GM23338 (cell line): ENCODE measurements around the gene CITED4. TPM values are rescaled to one million over a fixed set of nuclear protein-coding genes. Genes with fewer than 3 reads are reported as not detected.

Experiments
- ATAC-seq: fragments of 200-7000 bp; cut with Tn5 transposase; 3 replicates; pipeline ENCODE4 v1.9.1; 2020
- DNase-seq: peaks from one replicate; pipeline ENCODE4 v3.0.0-alpha.2; 2015; ENCODE audit warnings: low spot score
- H2AFZ ChIP-seq: fragments of 200-600 bp; sonication (generic); 2 replicates; pipeline ENCODE4 v1.8.0; 2016; ENCODE audit warnings: antibody characterized with exemption, mild to moderate bottlenecking, moderate library complexity
- H3F3A ChIP-seq: fragments of 200-600 bp; sonication (generic); replicated peaks from 2 replicates; pipeline ENCODE4 v1.8.0; 2017; ENCODE audit warnings: antibody characterized with exemption, mixed run types, low read depth
- H3K27ac ChIP-seq: fragments of 200-600 bp; sonication (generic); 2 replicates; pipeline ENCODE4 v1.6.1; 2016; ENCODE audit warnings: low read depth
- H3K27me3 ChIP-seq: fragments of 200-600 bp; sonication (generic); 2 replicates; pipeline ENCODE4 v1.8.0; 2016; ENCODE audit warnings: mild to moderate bottlenecking, mixed run types, moderate library complexity; ENCODE audit not compliant: insufficient read depth
- H3K36me3 ChIP-seq: fragments of 200-600 bp; sonication (generic); 2 replicates; pipeline ENCODE4 v1.8.0; 2016; ENCODE audit warnings: mild to moderate bottlenecking; ENCODE audit not compliant: insufficient read depth
- H3K4me1 ChIP-seq: fragments of 200-600 bp; sonication (generic); 2 replicates; pipeline ENCODE4 v1.8.0; 2016; ENCODE audit warnings: mild to moderate bottlenecking, moderate library complexity; ENCODE audit not compliant: insufficient read depth
- H3K4me2 ChIP-seq: fragments of 200-600 bp; sonication (generic); 2 replicates; pipeline ENCODE4 v1.7.1; 2017; ENCODE audit warnings: mixed run types
- H3K4me3 ChIP-seq: fragments of 200-600 bp; sonication (generic); 2 replicates; pipeline ENCODE4 v1.6.1; 2016; ENCODE audit warnings: mixed run types
- H3K79me2 ChIP-seq: fragments of 200-600 bp; sonication (generic); replicated peaks from 2 replicates; pipeline ENCODE4 v1.8.0; 2017; ENCODE audit warnings: mild to moderate bottlenecking; ENCODE audit not compliant: insufficient read depth
- H3K9me2 ChIP-seq: fragments of 200-600 bp; sonication (generic); 2 replicates; pipeline ENCODE4 v1.8.0; 2017; ENCODE audit not compliant: insufficient read depth
- H4K20me1 ChIP-seq: fragments of 200-600 bp; sonication (generic); replicated peaks from 2 replicates; pipeline ENCODE4 v1.8.0; 2017; ENCODE audit warnings: mild to moderate bottlenecking; ENCODE audit not compliant: insufficient read depth
- H3K27ac Mint-ChIP-seq: 2 replicates; pipeline ENCODE4 v1.8.0; 2020; ENCODE audit warnings: inconsistent platforms, mild to moderate bottlenecking, moderate library complexity, mixed read lengths
- H3K27me3 Mint-ChIP-seq: 3 replicates; pipeline ENCODE4 v1.8.0; 2022; ENCODE audit warnings: low read depth, mild to moderate bottlenecking, moderate library complexity, mixed read lengths, inconsistent platforms; ENCODE audit not compliant: insufficient read depth, poor library complexity
- H3K36me3 Mint-ChIP-seq: 3 replicates; pipeline ENCODE4 v1.8.0; 2021; ENCODE audit warnings: low read depth, mild to moderate bottlenecking, inconsistent platforms, moderate library complexity, mixed read lengths
- H3K4me1 Mint-ChIP-seq: 3 replicates; pipeline ENCODE4 v1.8.0; 2020; ENCODE audit warnings: mild to moderate bottlenecking, inconsistent platforms, mixed read lengths
- H3K4me3 Mint-ChIP-seq: 3 replicates; pipeline ENCODE4 v1.8.0; 2021; ENCODE audit warnings: moderate library complexity, mild to moderate bottlenecking, inconsistent platforms, mixed read lengths
- H3K9me3 Mint-ChIP-seq: 3 replicates; pipeline ENCODE4 v1.8.0; 2020; ENCODE audit warnings: moderate library complexity, mild to moderate bottlenecking, inconsistent platforms, mixed read lengths
- CREB1 ChIP-seq: fragments of 250-450 bp; sonication (Bioruptor Pico); IDR thresholded peaks from 2 replicates; pipeline ENCODE4 v1.5.0; 2020; ENCODE audit warnings: low read depth, mild to moderate bottlenecking, moderate library complexity
- EZH2 ChIP-seq: fragments of 200-600 bp; sonication (generic); IDR thresholded peaks from one replicate; pipeline ENCODE4 v1.8.0; 2017; ENCODE audit warnings: antibody characterized with exemption, mild to moderate bottlenecking, low read depth; ENCODE audit not compliant: unreplicated experiment
- EZH2phosphoT487 ChIP-seq: fragments of 200-600 bp; sonication (generic); IDR thresholded peaks from one replicate; pipeline ENCODE4 v1.8.1; 2018; ENCODE audit warnings: antibody characterized with exemption; ENCODE audit not compliant: unreplicated experiment
- JUNB ChIP-seq: IDR thresholded peaks from one replicate; pipeline ENCODE4 v1.6.1; 2016; ENCODE audit warnings: antibody characterized with exemption; ENCODE audit not compliant: unreplicated experiment
- NANOG ChIP-seq: IDR thresholded peaks from 2 replicates; pipeline ENCODE4 v1.6.1; 2016; ENCODE audit warnings: antibody characterized with exemption, borderline replicate concordance
- POLR2AphosphoS5 ChIP-seq: IDR thresholded peaks from 2 replicates; pipeline ENCODE4 v1.6.1; 2016; ENCODE audit warnings: antibody characterized with exemption, low read depth
- STAT1 ChIP-seq: IDR thresholded peaks from one replicate; pipeline ENCODE4 v1.6.1; 2016; ENCODE audit warnings: antibody characterized with exemption; ENCODE audit not compliant: unreplicated experiment
- ZNF114 ChIP-seq: fragments of 250-450 bp; sonication (Bioruptor Pico); IDR thresholded peaks from 2 replicates; pipeline ENCODE4 v1.5.0; 2020; ENCODE audit warnings: mild to moderate bottlenecking, moderate library complexity
- ZNF331 ChIP-seq: fragments of 250-450 bp; sonication (Bioruptor Pico); IDR thresholded peaks from 2 replicates; pipeline ENCODE4 v1.5.0; 2020; ENCODE audit warnings: low read depth, mild to moderate bottlenecking, moderate library complexity
- ZNF462 ChIP-seq: fragments of 250-450 bp; sonication (Bioruptor Pico); IDR thresholded peaks from 2 replicates; pipeline ENCODE4 v1.5.0; 2020; ENCODE audit warnings: mild to moderate bottlenecking, moderate library complexity
- polyA plus RNA-seq: library from polyadenylated mRNA; unstranded; fragments of >200 nt; fragmentation: Nextera tagmentation; extraction: Ambion mirVana; gene quantifications from 2 replicates; pipeline ENCODE4 v1.2.1, GENCODE V29; 2016
- total RNA-seq: library from RNA; depleted of rRNA; stranded (reverse); fragments of >200 nt; shearing (Covaris generic); gene quantifications from 2 replicates; pipeline ENCODE4 v1.2.3, GENCODE V29; 2014
- TF ChIP-seq, protein P1 (sequence below): IDR thresholded peaks from 2 replicates; pipeline ENCODE4 v1.6.1; 2016; ENCODE audit warnings: antibody characterized with exemption
- TF ChIP-seq, protein P2 (sequence below), 2 experiments: fragments of 200-600 bp in 1 of 2; sonication (generic) in 1 of 2; conservative IDR thresholded peaks; 2 replicates each; pipeline versions ENCODE4 v1.5.1 to v1.6.1; 2016 to 2017; ENCODE audit warnings: antibody characterized with exemption in 2 of 2, low read depth in 2 of 2, mild to moderate bottlenecking in 2 of 2, moderate library complexity in 1 of 2

The CITED4 gene
- total and polyA plus RNA-seq, 2 experiments from 2014 or later, result 2.9 to 18.7 TPM

DNA sequence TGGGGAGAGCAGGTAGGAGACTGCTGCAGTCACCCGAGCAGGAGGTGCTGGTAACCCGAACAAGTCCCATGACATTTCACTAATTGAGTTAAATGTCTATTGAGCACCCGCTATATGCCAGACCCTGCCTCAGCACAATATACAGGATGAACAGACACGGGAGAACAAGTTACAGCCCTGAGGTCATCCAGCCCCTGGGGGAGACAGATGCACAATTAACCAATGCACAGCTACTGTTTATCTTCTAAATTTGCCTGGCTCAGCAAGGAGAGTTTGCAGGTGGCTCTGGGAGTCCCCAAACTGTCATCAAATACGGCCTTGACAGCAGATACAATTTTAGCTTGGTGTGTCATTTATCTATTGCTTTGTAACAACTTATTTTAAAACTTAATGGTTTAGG lies 18.1 kb downstream of the CITED4 start:
- no peak overlapping the region for H2AFZ ChIP-seq
- Mint-ChIP-seq H3K9me3 (no peaks in the 10 kb centered on the region), H3K36me3 (0 out of 3 replicates have a peak, but pooled peaks cover 2% of the 10 kb centered on the region), H3K4me3 (no peak overlapping the region), H3K27me3 (peaks cover 6% of the 10 kb centered on the region), H3K4me1 (peaks cover 7% of the 10 kb centered on the region), H3K27ac (no peak overlapping the region)
- H3K4me3 ChIP-seq, result no peak overlapping the region
- ATAC-seq (no peak), DNase-seq (no peak)
- H4K20me1 ChIP-seq, result no peaks in the 10 kb centered on the region
- H3K4me1 ChIP-seq, result no peaks in the 10 kb centered on the region
- TF ChIP-seq ZNF114 (CRISPR knock-in tag) (no peak), ZNF462 (CRISPR knock-in tag) (no peak)
- no peak overlapping the region for H3K27ac ChIP-seq
- H3F3A ChIP-seq, result no peaks in the 10 kb centered on the region
- H3K27me3 ChIP-seq, result no peaks in the 10 kb centered on the region
- no peaks in the 10 kb centered on the region for H3K79me2 ChIP-seq
- H3K4me2 ChIP-seq, result no peak overlapping the region
- H3K36me3 ChIP-seq, result no peaks in the 10 kb centered on the region
- peaks cover 8% of the 10 kb centered on the region; the same call in 1 of the 2 replicates for H3K9me2 ChIP-seq

DNA sequence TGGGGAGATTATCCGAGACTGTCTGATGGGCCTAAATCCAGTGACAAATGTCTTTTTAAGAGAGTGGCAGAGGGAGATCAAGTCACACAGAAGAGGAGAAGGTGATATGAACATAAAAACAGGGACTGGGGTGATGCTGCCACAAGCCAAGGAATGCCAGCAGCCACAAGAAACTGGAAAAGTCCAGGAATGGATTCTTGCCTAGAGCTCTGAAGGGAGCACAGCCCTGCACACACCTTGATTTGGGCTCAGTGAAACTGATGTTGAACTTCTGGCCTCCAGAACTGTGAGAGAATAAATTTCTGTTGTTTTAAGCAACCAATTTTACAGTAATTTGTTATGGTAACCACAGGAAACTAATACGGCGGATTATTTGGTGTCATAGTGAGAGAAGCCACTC lies 19.5 kb downstream of the CITED4 start:
- Histone ChIP-seq H3K9me2 (peaks cover 8% of the 10 kb centered on the region; the same call in 1 of the 2 replicates), H3K4me3 (no peak overlapping the region), H3K27me3 (no peaks in the 10 kb centered on the region), H3F3A (no peaks in the 10 kb centered on the region), H3K36me3 (no peaks in the 10 kb centered on the region), H3K27ac (no peak overlapping the region), H4K20me1 (no peaks in the 10 kb centered on the region), H3K4me2 (no peak overlapping the region), H3K79me2 (no peaks in the 10 kb centered on the region), H3K4me1 (no peaks in the 10 kb centered on the region), H2AFZ (no peak overlapping the region)
- Mint-ChIP-seq H3K36me3 (peaks cover 4% of the 10 kb centered on the region; the same call in 1 of the 3 replicates), H3K9me3 (no peaks in the 10 kb centered on the region), H3K27ac (no peak overlapping the region), H3K4me3 (no peak overlapping the region), H3K4me1 (peaks cover 3% of the 10 kb centered on the region; the same call in 2 of the 3 replicates), H3K27me3 (peaks cover 4% of the 10 kb centered on the region)
- no peak for ATAC-seq
- DNase-seq, result no peak
- TF ChIP-seq CREB1 (CRISPR knock-in tag) (no peak), ZNF114 (CRISPR knock-in tag) (no peak), ZNF331 (CRISPR knock-in tag) (no peak), EZH2 (no peak), NANOG (no peak), EZH2phosphoT487 (no peak), JUNB (no peak), STAT1 (no peak), POLR2AphosphoS5 (no peak)
- TF ChIP-seq, protein P1, sequence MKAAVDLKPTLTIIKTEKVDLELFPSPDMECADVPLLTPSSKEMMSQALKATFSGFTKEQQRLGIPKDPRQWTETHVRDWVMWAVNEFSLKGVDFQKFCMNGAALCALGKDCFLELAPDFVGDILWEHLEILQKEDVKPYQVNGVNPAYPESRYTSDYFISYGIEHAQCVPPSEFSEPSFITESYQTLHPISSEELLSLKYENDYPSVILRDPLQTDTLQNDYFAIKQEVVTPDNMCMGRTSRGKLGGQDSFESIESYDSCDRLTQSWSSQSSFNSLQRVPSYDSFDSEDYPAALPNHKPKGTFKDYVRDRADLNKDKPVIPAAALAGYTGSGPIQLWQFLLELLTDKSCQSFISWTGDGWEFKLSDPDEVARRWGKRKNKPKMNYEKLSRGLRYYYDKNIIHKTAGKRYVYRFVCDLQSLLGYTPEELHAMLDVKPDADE, result no peak
- TF ChIP-seq, protein P2, sequence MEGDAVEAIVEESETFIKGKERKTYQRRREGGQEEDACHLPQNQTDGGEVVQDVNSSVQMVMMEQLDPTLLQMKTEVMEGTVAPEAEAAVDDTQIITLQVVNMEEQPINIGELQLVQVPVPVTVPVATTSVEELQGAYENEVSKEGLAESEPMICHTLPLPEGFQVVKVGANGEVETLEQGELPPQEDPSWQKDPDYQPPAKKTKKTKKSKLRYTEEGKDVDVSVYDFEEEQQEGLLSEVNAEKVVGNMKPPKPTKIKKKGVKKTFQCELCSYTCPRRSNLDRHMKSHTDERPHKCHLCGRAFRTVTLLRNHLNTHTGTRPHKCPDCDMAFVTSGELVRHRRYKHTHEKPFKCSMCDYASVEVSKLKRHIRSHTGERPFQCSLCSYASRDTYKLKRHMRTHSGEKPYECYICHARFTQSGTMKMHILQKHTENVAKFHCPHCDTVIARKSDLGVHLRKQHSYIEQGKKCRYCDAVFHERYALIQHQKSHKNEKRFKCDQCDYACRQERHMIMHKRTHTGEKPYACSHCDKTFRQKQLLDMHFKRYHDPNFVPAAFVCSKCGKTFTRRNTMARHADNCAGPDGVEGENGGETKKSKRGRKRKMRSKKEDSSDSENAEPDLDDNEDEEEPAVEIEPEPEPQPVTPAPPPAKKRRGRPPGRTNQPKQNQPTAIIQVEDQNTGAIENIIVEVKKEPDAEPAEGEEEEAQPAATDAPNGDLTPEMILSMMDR (conservative IDR thresholded peaks at IDR 0.05; ENCODE audit: low read depth in 2 of 2), result no peak
